Measurements from ENCODE around the gene CTNNA1.

Gene CTNNA1

DNA sequence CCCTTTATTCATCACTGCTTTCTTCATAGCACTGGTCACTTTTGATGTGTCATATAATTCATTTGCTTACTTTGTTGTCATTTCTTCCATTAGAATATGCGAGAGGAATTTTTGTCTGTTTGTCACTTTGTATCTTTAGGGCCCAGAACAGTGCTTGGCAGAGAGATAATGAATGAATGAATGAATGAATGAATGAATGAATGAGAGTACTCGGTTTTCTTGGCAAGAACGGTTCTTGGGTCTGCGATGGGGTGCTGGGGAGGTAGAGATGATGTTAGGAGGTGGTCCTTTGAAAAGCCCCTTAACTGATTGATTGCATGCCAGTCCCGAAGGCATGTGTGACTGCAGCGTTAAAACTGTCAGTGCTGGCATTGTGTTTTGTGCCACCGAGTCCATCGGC, 174.3 kb downstream of the CTNNA1 start:
- Histone ChIP-seq H3K4me1 (ENCODE audit: control insufficient read depth, insufficient read depth, low read length, poor library complexity, severe bottlenecking) (no peaks in the 10 kb centered on the region), H3K36me3 (ENCODE audit: control insufficient read depth, insufficient read depth, low read length) (peaks cover 95% of the 10 kb centered on the region), H3K4me3 (ENCODE audit: extremely low read depth, insufficient read depth, low read length, poor library complexity, severe bottlenecking) (no peak overlapping the region), H3K9me3 (ENCODE audit: control insufficient read depth, low read length) (no peaks in the 10 kb centered on the region), H3K27ac (ENCODE audit: low read depth, low read length, severe bottlenecking) (no peak overlapping the region)
- 94 to 96% methylated on average over 7 to 8 of the region's 8 CpGs for WGBS, 2 experiments (ENCODE audit: insufficient coverage in 2 of 2)

GRCh38 chr5:138927979-138928378, 174.8 kb downstream of the CTNNA1 start:
- Histone ChIP-seq H3K9me3 (ENCODE audit: control insufficient read depth, low read length) (no peaks in the 10 kb centered on the region), H3K4me3 (ENCODE audit: extremely low read depth, insufficient read depth, low read length, poor library complexity, severe bottlenecking) (no peak overlapping the region), H3K27ac (ENCODE audit: low read depth, low read length, severe bottlenecking) (no peak overlapping the region), H3K4me1 (ENCODE audit: control insufficient read depth, insufficient read depth, low read length, poor library complexity, severe bottlenecking) (no peaks in the 10 kb centered on the region), H3K36me3 (ENCODE audit: control insufficient read depth, insufficient read depth, low read length) (peaks cover 95% of the 10 kb centered on the region)
- WGBS, 2 experiments (ENCODE audit: insufficient coverage in 2 of 2) = 97 to 100% methylated on average over 5 of the region's 7 CpGs

- peaks cover 99% of the 10 kb centered on the region for H3K36me3 ChIP-seq (ENCODE audit: control insufficient read depth, insufficient read depth, low read length)
- H3K27ac ChIP-seq (ENCODE audit: low read depth, low read length, severe bottlenecking) = no peak overlapping the region
- WGBS, 2 experiments (ENCODE audit: insufficient coverage in 2 of 2) = 93 to 100% methylated on average over 3 of the region's 4 CpGs
Observed at GRCh38 chr5:138929571-138929955, 176.3 kb downstream of the CTNNA1 start.

GRCh38 chr5:138930371-138931097, 177.3 kb downstream of the CTNNA1 start:
- Histone ChIP-seq H3K9me3 (ENCODE audit: control insufficient read depth, low read length) (no peaks in the 10 kb centered on the region), H3K4me1 (ENCODE audit: control insufficient read depth, insufficient read depth, low read length, poor library complexity, severe bottlenecking) (no peaks in the 10 kb centered on the region), H3K4me3 (ENCODE audit: extremely low read depth, insufficient read depth, low read length, poor library complexity, severe bottlenecking) (no peak overlapping the region), H3K36me3 (ENCODE audit: control insufficient read depth, insufficient read depth, low read length) (peaks cover 98% of the 10 kb centered on the region), H3K27ac (ENCODE audit: low read depth, low read length, severe bottlenecking) (no peak overlapping the region)
- WGBS, 2 experiments (ENCODE audit: insufficient coverage in 2 of 2) = 87 to 92% methylated on average over 10 of the region's 10 CpGs

More at GRCh38 chr5:138929571-138929955, 176.3 kb downstream of the CTNNA1 start:
- H3K9me3 ChIP-seq (ENCODE audit: control insufficient read depth, low read length) = no peaks in the 10 kb centered on the region
- no peaks in the 10 kb centered on the region for H3K4me1 ChIP-seq (ENCODE audit: control insufficient read depth, insufficient read depth, low read length, poor library complexity, severe bottlenecking)
- no peak overlapping the region for H3K4me3 ChIP-seq (ENCODE audit: extremely low read depth, insufficient read depth, low read length, poor library complexity, severe bottlenecking)

DNA sequence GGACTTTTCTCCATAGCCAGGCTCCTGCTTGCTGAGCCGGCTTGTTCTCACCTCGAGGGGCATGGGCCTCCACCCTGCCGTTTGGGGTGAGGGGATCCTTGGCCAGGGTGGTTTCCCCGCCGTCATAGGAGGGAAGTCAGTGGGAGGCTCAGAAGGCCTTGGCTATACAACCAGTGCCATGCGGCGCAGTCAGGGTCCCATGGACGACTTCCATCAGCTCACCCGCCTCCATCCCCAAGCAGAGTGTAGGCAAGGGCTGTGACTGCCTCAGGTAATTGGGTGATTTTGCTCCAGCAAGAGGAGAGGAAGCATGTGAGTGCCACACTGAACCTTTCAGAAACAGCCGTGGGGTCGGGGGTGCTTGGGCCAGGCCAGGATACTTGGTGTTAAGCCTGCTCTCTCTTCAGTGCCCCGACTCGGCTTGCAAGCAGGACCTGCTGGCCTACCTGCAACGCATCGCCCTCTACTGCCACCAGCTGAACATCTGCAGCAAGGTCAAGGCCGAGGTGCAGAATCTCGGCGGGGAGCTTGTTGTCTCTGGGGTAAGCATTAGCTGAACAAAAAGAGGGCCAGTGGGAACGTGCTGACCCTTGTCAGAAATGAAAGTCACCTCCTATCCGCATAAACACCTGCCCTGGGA, 179.1 kb downstream of the CTNNA1 start:
- no peaks in the 10 kb centered on the region for H3K9me3 ChIP-seq (ENCODE audit: control insufficient read depth, low read length)
- 87 to 91% methylated on average over 10 to 18 of the region's 20 CpGs for WGBS, 2 experiments (ENCODE audit: insufficient coverage in 2 of 2)
- H3K4me3 ChIP-seq (ENCODE audit: extremely low read depth, insufficient read depth, low read length, poor library complexity, severe bottlenecking) = no peak overlapping the region
- H3K4me1 ChIP-seq (ENCODE audit: control insufficient read depth, insufficient read depth, low read length, poor library complexity, severe bottlenecking) = peaks cover 7% of the 10 kb centered on the region
- H3K27ac ChIP-seq (ENCODE audit: low read depth, low read length, severe bottlenecking) = no peak overlapping the region
- H3K36me3 ChIP-seq (ENCODE audit: control insufficient read depth, insufficient read depth, low read length) = peaks cover 97% of the 10 kb centered on the region

DNA sequence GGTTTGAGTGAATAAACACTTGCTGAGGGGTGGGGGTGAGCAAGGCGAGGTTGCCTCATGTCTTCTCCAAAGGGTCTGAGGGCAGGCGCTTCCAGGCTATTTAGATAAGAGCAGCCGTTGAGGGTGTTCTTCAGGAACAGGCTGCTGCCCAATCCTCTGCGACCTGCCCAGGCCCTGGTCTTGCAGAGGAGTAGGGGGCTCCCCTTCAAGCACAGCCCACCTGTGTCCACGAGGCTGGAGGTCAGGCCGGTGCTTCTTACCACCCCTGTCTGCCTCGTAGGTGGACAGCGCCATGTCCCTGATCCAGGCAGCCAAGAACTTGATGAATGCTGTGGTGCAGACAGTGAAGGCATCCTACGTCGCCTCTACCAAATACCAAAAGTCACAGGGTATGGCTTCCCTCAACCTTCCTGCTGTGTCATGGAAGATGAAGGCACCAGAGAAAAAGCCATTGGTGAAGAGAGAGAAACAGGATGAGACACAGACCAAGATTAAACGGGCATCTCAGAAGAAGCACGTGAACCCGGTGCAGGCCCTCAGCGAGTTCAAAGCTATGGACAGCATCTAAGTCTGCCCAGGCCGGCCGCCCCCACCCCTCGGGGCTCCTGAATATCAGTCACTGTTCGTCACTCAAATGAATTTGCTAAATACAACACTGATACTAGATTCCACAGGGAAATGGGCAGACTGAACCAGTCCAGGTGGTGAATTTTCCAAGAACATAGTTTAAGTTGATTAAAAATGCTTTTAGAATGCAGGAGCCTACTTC, 180.5 kb downstream of the CTNNA1 start:
- H3K36me3 ChIP-seq (ENCODE audit: control insufficient read depth, insufficient read depth, low read length) = peaks cover 90% of the 10 kb centered on the region
- H3K4me3 ChIP-seq (ENCODE audit: extremely low read depth, insufficient read depth, low read length, poor library complexity, severe bottlenecking) = no peak overlapping the region
- no peaks in the 10 kb centered on the region for H3K9me3 ChIP-seq (ENCODE audit: control insufficient read depth, low read length)
- H3K27ac ChIP-seq (ENCODE audit: low read depth, low read length, severe bottlenecking) = no peak overlapping the region
- WGBS, 2 experiments (ENCODE audit: insufficient coverage in 2 of 2) = 98 to 99% methylated on average over 13 to 15 of the region's 18 CpGs
- peaks cover 7% of the 10 kb centered on the region for H3K4me1 ChIP-seq (ENCODE audit: control insufficient read depth, insufficient read depth, low read length, poor library complexity, severe bottlenecking)

- Histone ChIP-seq H3K4me1 (ENCODE audit: control insufficient read depth, insufficient read depth, low read length, poor library complexity, severe bottlenecking) (peaks cover 7% of the 10 kb centered on the region), H3K36me3 (ENCODE audit: control insufficient read depth, insufficient read depth, low read length) (peaks cover 78% of the 10 kb centered on the region), H3K4me3 (ENCODE audit: extremely low read depth, insufficient read depth, low read length, poor library complexity, severe bottlenecking) (no peak overlapping the region), H3K9me3 (ENCODE audit: control insufficient read depth, low read length) (no peaks in the 10 kb centered on the region), H3K27ac (ENCODE audit: low read depth, low read length, severe bottlenecking) (no peak overlapping the region)
- WGBS, 2 experiments (ENCODE audit: insufficient coverage in 2 of 2) = 90 to 98% methylated on average over 8 to 10 of the region's 12 CpGs
Observed at GRCh38 chr5:138934971-138935370, 181.7 kb downstream of the CTNNA1 start.

- Histone ChIP-seq H3K4me1 (ENCODE audit: control insufficient read depth, insufficient read depth, low read length, poor library complexity, severe bottlenecking) (peaks cover 7% of the 10 kb centered on the region), H3K4me3 (ENCODE audit: extremely low read depth, insufficient read depth, low read length, poor library complexity, severe bottlenecking) (no peak overlapping the region), H3K36me3 (ENCODE audit: control insufficient read depth, insufficient read depth, low read length) (peaks cover 73% of the 10 kb centered on the region), H3K9me3 (ENCODE audit: control insufficient read depth, low read length) (no peaks in the 10 kb centered on the region), H3K27ac (ENCODE audit: low read depth, low read length, severe bottlenecking) (no peak overlapping the region)
- WGBS, 2 experiments (ENCODE audit: insufficient coverage in 2 of 2) = 89 to 90% methylated on average over 10 of the region's 10 CpGs
Observed at GRCh38 chr5:138935466-138935865, 182.2 kb downstream of the CTNNA1 start.

GRCh38 chr5:138936225-138936967, 183.2 kb downstream of the CTNNA1 start:
- H3K36me3 ChIP-seq (ENCODE audit: control insufficient read depth, insufficient read depth, low read length) = peaks cover 63% of the 10 kb centered on the region
- H3K27ac ChIP-seq (ENCODE audit: low read depth, low read length, severe bottlenecking) = no peak overlapping the region
- no peak overlapping the region for H3K4me3 ChIP-seq (ENCODE audit: extremely low read depth, insufficient read depth, low read length, poor library complexity, severe bottlenecking)
- H3K9me3 ChIP-seq (ENCODE audit: control insufficient read depth, low read length) = no peaks in the 10 kb centered on the region
- 95 to 96% methylated on average over 17 to 22 of the region's 22 CpGs for WGBS, 2 experiments (ENCODE audit: insufficient coverage in 2 of 2)
- H3K4me1 ChIP-seq (ENCODE audit: control insufficient read depth, insufficient read depth, low read length, poor library complexity, severe bottlenecking) = peaks cover 7% of the 10 kb centered on the region

DNA sequence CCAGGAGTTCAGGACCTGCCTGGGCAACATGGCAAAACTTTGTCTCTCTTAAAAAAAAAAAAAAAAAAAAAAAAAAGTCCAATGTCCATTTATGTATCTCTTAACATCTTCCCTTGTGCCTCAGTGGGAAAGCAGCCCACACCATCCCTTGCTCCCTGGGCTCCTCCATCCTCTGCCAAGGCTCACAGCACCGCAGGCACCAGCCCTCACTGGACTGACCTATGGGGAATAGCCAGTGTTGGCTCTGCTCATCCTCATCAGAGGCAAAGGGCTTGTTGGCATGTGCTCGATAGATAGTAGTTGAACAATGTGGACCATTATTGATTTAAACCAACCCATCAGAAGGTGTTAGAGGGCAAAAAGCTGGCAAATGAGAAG, 183.7 kb downstream of the CTNNA1 start:
- H3K36me3 ChIP-seq (ENCODE audit: control insufficient read depth, insufficient read depth, low read length) = peaks cover 59% of the 10 kb centered on the region
- H3K4me3 ChIP-seq (ENCODE audit: extremely low read depth, insufficient read depth, low read length, poor library complexity, severe bottlenecking) = no peak overlapping the region
- no peak overlapping the region for H3K27ac ChIP-seq (ENCODE audit: low read depth, low read length, severe bottlenecking)
- 80% methylated on average over 2 of the region's 2 CpGs for WGBS, 2 experiments (ENCODE audit: insufficient coverage in 2 of 2)
- peaks cover 7% of the 10 kb centered on the region for H3K4me1 ChIP-seq (ENCODE audit: control insufficient read depth, insufficient read depth, low read length, poor library complexity, severe bottlenecking)
- H3K9me3 ChIP-seq (ENCODE audit: control insufficient read depth, low read length) = no peaks in the 10 kb centered on the region
